ENCODE results near the gene WNT4. TPM values are rescaled to one million over a fixed set of nuclear protein-coding genes. Genes with fewer than 3 reads are reported as not detected.
A peak's percentile ranks its signal among the peaks of the same experiment; 100 is the strongest.

The WNT4 gene
- total RNA-seq, 1 experiment from 2014 or later = 1.5 TPM

DNA sequence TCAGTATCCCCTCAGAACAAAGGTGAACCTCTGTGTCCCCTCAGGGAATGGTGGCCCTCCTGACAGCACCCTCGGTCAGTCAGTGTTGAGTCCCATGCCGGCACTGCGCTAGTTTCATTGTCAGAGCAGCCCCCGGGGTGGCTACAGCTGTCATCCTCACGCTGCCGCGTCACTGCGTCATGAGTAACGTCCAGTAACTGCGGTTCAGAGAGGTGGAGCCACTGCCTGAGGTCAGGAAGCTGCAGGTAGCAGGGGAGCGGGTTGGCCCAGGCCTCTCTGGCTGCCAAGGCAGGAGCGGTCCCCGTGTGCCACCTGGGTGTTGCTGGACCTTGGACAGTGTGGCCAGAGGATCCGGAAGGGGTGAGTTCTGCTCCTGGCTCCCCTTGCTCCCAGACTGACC lies 20.2 kb upstream of the WNT4 start:
- no TSS peak for BruUV-seq (replicated peaks)
- ATAC-seq (peak; percentile 84), DNase-seq (ENCODE audit: low read depth, low spot score) (no peak)
- TF ChIP-seq ELF1 (IDR thresholded peaks at IDR 0.05; ENCODE audit: borderline replicate concordance, low read depth) = no peak
- CTCF ChIA-PET = no interaction called here
- Histone ChIP-seq H3K4me2 (ENCODE audit: low read length) (peak overlapping the region; percentile 45), H2AFZ (ENCODE audit: low read depth, low read length, poor library complexity, severe bottlenecking) (no peak overlapping the region), H3K27me3 (ENCODE audit: insufficient read depth, low read length) (no peaks in the 10 kb centered on the region), H3K79me2 (ENCODE audit: insufficient read depth, low read length) (no peaks in the 10 kb centered on the region), H3K36me3 (ENCODE audit: control insufficient read depth in 1 of 2, insufficient read depth in 2 of 2, low read length in 2 of 2) (no peaks in the 10 kb centered on the region), H3K9me2 (ENCODE audit: insufficient read depth) (no peaks in the 10 kb centered on the region), H3K9me3 (ENCODE audit: control insufficient read depth in 1 of 2, insufficient read depth in 1 of 2, low read depth in 1 of 2, low read length in 2 of 2) (no peaks in the 10 kb centered on the region), H3K4me1 (ENCODE audit: control insufficient read depth in 1 of 2, insufficient read depth in 2 of 2, low read length in 2 of 2) (no peaks in the 10 kb centered on the region; a peak in 1 of 4 replicates), H3K9ac (ENCODE audit: low read length) (peak overlapping the region; percentile 33; the same call in 1 of the 2 replicates), H3K27ac (ENCODE audit: low read depth, low read length) (no peak overlapping the region), H3K4me3 (replicated peaks in 1 of 2; ENCODE audit: low read depth in 1 of 2, low read length in 2 of 2) (peak overlapping the region; percentile 22 to 45), H4K20me1 (ENCODE audit: insufficient read depth) (no peaks in the 10 kb centered on the region)
- intact Hi-C loops (cut with micrococcal nuclease) = no loop called here
- RAD21 ChIA-PET (ENCODE audit: low non-redundant PET in 1 of 2, low total read pairs in 2 of 2, uncharacterized antibody in 2 of 2, unreplicated experiment in 2 of 2) = no interaction called here
- POLR2A ChIA-PET = no interaction called here

DNA sequence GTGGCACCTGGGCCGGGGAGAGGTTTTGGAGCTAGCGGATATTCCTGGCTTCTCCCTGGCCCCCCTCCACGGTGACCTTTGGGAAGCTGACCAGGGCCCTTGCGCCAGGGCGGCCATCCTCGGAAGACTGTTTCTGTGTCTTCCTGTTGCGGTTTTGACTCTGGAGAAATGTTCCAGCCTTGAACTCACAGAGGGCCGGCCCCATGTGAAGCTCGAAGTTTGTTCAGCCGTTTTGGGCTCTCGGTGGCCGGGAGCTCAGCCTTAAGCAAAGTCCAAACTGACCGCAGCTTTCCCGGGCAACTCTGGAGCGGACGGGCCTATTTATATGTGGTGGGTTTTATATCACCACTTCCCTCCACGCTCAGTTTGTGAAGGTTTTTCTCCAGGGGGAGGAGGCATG lies 17.0 kb upstream of the WNT4 start:
- no peaks in the 10 kb centered on the region for H3K27me3 ChIP-seq (ENCODE audit: insufficient read depth, low read length)
- TF ChIP-seq SP1 (IDR thresholded peaks at IDR 0.05; ENCODE audit: low read depth) (no peak), SRF (IDR thresholded peaks at IDR 0.05; ENCODE audit: low read depth) (no peak), RAD21 (IDR thresholded peaks at IDR 0.05; ENCODE audit: low read depth) (no peak), POLR2A (IDR thresholded peaks at IDR 0.05; ENCODE audit: borderline replicate concordance, extremely low read depth, insufficient read depth, insufficient read length) (no peak), REST (IDR thresholded peaks at IDR 0.05; ENCODE audit: low read depth) (no peak), ZNF274 (IDR thresholded peaks at IDR 0.05; ENCODE audit: low read depth, low read length) (no peak), EZH2phosphoT487 (IDR thresholded peaks at IDR 0.05; ENCODE audit: borderline replicate concordance) (no peak), FOSL1 (IDR thresholded peaks at IDR 0.05; ENCODE audit: low read depth) (no peak), POLR2AphosphoS5 (IDR thresholded peaks at IDR 0.05; ENCODE audit: low read depth, low read length) (no peak), JUND (IDR thresholded peaks at IDR 0.05) (no peak)
- no peak overlapping the region for H2AFZ ChIP-seq (ENCODE audit: low read depth, low read length, poor library complexity, severe bottlenecking)
- H3K79me2 ChIP-seq (ENCODE audit: insufficient read depth, low read length) = no peaks in the 10 kb centered on the region
- no peak overlapping the region for H3K9ac ChIP-seq (ENCODE audit: low read length)
- intact Hi-C loops (cut with micrococcal nuclease) = no loop called here
- RAD21 ChIA-PET (ENCODE audit: low non-redundant PET in 1 of 2, low total read pairs in 2 of 2, uncharacterized antibody in 2 of 2, unreplicated experiment in 2 of 2) = no interaction called here
- H3K9me3 ChIP-seq (ENCODE audit: control insufficient read depth in 1 of 2, insufficient read depth in 1 of 2, low read depth in 1 of 2, low read length in 2 of 2) = no peaks in the 10 kb centered on the region
- ATAC-seq (no peak), DNase-seq (ENCODE audit: low read depth, low spot score) (no peak)
- H3K4me1 ChIP-seq (ENCODE audit: control insufficient read depth in 1 of 2, insufficient read depth in 2 of 2, low read length in 2 of 2) = no peaks in the 10 kb centered on the region; a peak in 1 of 4 replicates
- no peaks in the 10 kb centered on the region for H3K9me2 ChIP-seq (ENCODE audit: insufficient read depth)
- POLR2A ChIA-PET = no interaction called here
- H3K4me3 ChIP-seq (replicated peaks in 1 of 2; ENCODE audit: low read depth in 1 of 2, low read length in 2 of 2) = no peak overlapping the region
- no peaks in the 10 kb centered on the region for H4K20me1 ChIP-seq (ENCODE audit: insufficient read depth)
- no peak overlapping the region for H3K27ac ChIP-seq (ENCODE audit: low read depth, low read length)
- H3K36me3 ChIP-seq (ENCODE audit: control insufficient read depth in 1 of 2, insufficient read depth in 2 of 2, low read length in 2 of 2) = no peaks in the 10 kb centered on the region
- H3K4me2 ChIP-seq (ENCODE audit: low read length) = no peak overlapping the region
- CTCF ChIA-PET = no interaction called here
- no TSS peak for BruUV-seq (replicated peaks)

Data from HCT116 (cell line).